Measurements from ENCODE around the gene KRT72. TPM values are rescaled to one million over a fixed set of nuclear protein-coding genes. Genes with fewer than 3 reads are reported as not detected.

KRT72 gene
- total RNA-seq, 1 experiment from 2014 or later = not detected

GRCh38 chr12:52566847-52567291 lies 34.4 kb downstream of the KRT72 start:
- H3K27me3 ChIP-seq (ENCODE audit: low read length) = peaks cover 54% of the 10 kb centered on the region
- ChIA-PET CTCF (no interaction called here), POLR2A (ENCODE audit: unreplicated experiment) (no interaction called here)
- no peak overlapping the region for H3K27ac ChIP-seq (ENCODE audit: low read length)
- intact Hi-C loops (cut with micrococcal nuclease) = no loop called here
- no peak overlapping the region for H3K9ac ChIP-seq (ENCODE audit: low read length)
- BruUV-seq (replicated peaks) = no TSS peak
- no peaks in the 10 kb centered on the region for H4K20me1 ChIP-seq (ENCODE audit: low read length)
- no peak overlapping the region for H2AFZ ChIP-seq (ENCODE audit: low read length)
- H3K4me1 ChIP-seq (ENCODE audit: insufficient read depth, low read length) = no peaks in the 10 kb centered on the region
- no peak overlapping the region for H3K4me3 ChIP-seq (ENCODE audit: low read length)
- no peaks in the 10 kb centered on the region for H3K36me3 ChIP-seq (ENCODE audit: low read depth, low read length)
- DNase-seq = no peak
- no peaks in the 10 kb centered on the region for H3K9me3 ChIP-seq (ENCODE audit: low read length)
- H3K79me2 ChIP-seq (ENCODE audit: low read length) = no peaks in the 10 kb centered on the region
- no peak overlapping the region for H3K4me2 ChIP-seq (ENCODE audit: low read length)
- no peaks in the 10 kb centered on the region for H3F3A ChIP-seq (ENCODE audit: low read length, unreplicated experiment)
- no peak for ATAC-seq
- H3K9me2 ChIP-seq (replicated peaks; ENCODE audit: low read length) = no peaks in the 10 kb centered on the region
- TF ChIP-seq, protein P1, sequence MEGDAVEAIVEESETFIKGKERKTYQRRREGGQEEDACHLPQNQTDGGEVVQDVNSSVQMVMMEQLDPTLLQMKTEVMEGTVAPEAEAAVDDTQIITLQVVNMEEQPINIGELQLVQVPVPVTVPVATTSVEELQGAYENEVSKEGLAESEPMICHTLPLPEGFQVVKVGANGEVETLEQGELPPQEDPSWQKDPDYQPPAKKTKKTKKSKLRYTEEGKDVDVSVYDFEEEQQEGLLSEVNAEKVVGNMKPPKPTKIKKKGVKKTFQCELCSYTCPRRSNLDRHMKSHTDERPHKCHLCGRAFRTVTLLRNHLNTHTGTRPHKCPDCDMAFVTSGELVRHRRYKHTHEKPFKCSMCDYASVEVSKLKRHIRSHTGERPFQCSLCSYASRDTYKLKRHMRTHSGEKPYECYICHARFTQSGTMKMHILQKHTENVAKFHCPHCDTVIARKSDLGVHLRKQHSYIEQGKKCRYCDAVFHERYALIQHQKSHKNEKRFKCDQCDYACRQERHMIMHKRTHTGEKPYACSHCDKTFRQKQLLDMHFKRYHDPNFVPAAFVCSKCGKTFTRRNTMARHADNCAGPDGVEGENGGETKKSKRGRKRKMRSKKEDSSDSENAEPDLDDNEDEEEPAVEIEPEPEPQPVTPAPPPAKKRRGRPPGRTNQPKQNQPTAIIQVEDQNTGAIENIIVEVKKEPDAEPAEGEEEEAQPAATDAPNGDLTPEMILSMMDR (conservative IDR thresholded peaks at IDR 0.05; ENCODE audit: low read depth, low read length) = no peak
- TF ChIP-seq EZH2phosphoT487 (IDR thresholded peaks at IDR 0.05; ENCODE audit: borderline replicate concordance, low read length) (no peak), EZH2 (IDR thresholded peaks at IDR 0.05; ENCODE audit: low read length, unreplicated experiment) (no peak)

GRCh38 chr12:52564582-52564981 lies 36.7 kb downstream of the KRT72 start:
- H3K79me2 ChIP-seq (ENCODE audit: low read length) = no peaks in the 10 kb centered on the region
- no peaks in the 10 kb centered on the region for H3K4me1 ChIP-seq (ENCODE audit: insufficient read depth, low read length)
- no peak overlapping the region for H3K4me3 ChIP-seq (ENCODE audit: low read length)
- no peak overlapping the region for H3K9ac ChIP-seq (ENCODE audit: low read length)
- DNase-seq = no peak
- no peaks in the 10 kb centered on the region for H4K20me1 ChIP-seq (ENCODE audit: low read length)
- TF ChIP-seq EZH2 (IDR thresholded peaks at IDR 0.05; ENCODE audit: low read length, unreplicated experiment) (no peak), EZH2phosphoT487 (IDR thresholded peaks at IDR 0.05; ENCODE audit: borderline replicate concordance, low read length) (no peak)
- TF ChIP-seq, protein P1 (conservative IDR thresholded peaks at IDR 0.05; ENCODE audit: low read depth, low read length) = no peak
- no peak overlapping the region for H3K4me2 ChIP-seq (ENCODE audit: low read length)
- ChIA-PET CTCF (no interaction called here), POLR2A (ENCODE audit: unreplicated experiment) (no interaction called here)
- intact Hi-C loops (cut with micrococcal nuclease) = no loop called here
- no peaks in the 10 kb centered on the region for H3K9me3 ChIP-seq (ENCODE audit: low read length)
- H3F3A ChIP-seq (ENCODE audit: low read length, unreplicated experiment) = no peaks in the 10 kb centered on the region
- H3K27me3 ChIP-seq (ENCODE audit: low read length) = peaks cover 37% of the 10 kb centered on the region
- no peak for ATAC-seq
- H3K36me3 ChIP-seq (ENCODE audit: low read depth, low read length) = no peaks in the 10 kb centered on the region
- no peaks in the 10 kb centered on the region for H3K9me2 ChIP-seq (replicated peaks; ENCODE audit: low read length)
- no TSS peak for BruUV-seq (replicated peaks)
- H3K27ac ChIP-seq (ENCODE audit: low read length) = no peak overlapping the region
- no peak overlapping the region for H2AFZ ChIP-seq (ENCODE audit: low read length)

DNA sequence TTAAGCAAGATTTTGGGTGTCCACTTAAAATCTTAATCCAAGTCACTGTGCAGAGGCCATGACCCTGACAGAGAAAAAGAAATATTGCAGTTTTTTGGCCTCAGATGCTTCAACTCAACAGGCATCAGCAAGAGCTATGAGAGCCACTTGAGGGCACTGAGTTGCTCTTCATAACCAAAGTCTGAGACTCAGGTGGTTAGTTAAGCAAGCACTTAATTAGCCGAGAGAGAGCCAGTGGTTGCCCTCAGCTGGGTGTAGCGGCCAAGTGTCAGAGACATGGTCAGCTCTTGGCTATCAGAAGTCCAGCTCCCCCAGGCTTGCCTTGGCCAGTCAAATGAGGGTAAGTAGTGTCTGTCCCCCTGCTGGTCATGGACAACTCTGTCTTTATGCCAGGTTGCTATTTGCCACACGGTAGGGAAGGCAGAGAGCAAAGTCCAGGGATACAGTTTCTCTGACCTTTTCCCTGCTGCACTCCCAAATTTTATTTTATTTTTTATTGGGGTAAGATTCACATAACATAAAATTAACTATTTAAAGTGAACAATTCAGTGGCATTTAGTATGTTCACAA lies 39.3 kb downstream of the KRT72 start:
- BruUV-seq (replicated peaks) = no TSS peak

More for the DNA sequence above, 39.3 kb downstream of the KRT72 start:
- no peaks in the 10 kb centered on the region for H3K36me3 ChIP-seq (ENCODE audit: low read depth, low read length)
- H3K4me2 ChIP-seq (ENCODE audit: low read length) = no peak overlapping the region
- H3K4me3 ChIP-seq (ENCODE audit: low read length) = no peak overlapping the region
- ATAC-seq (no peak), DNase-seq (peak; percentile 33)
- H2AFZ ChIP-seq (ENCODE audit: low read length) = no peak overlapping the region
- no peak overlapping the region for H3K27ac ChIP-seq (ENCODE audit: low read length)
- H3K9me2 ChIP-seq (replicated peaks; ENCODE audit: low read length) = no peaks in the 10 kb centered on the region
- CTCF ChIA-PET = interaction anchor here (0.7 kb wide), 2 partner anchors 189 to 318 kb away, joined by 3 read pairs; no protein-coding TSS in a partner anchor
- H3F3A ChIP-seq (ENCODE audit: low read length, unreplicated experiment) = no peaks in the 10 kb centered on the region
- H4K20me1 ChIP-seq (ENCODE audit: low read length) = no peaks in the 10 kb centered on the region
- H3K4me1 ChIP-seq (ENCODE audit: insufficient read depth, low read length) = no peaks in the 10 kb centered on the region
- H3K27me3 ChIP-seq (ENCODE audit: low read length) = peaks cover 34% of the 10 kb centered on the region
- H3K9ac ChIP-seq (ENCODE audit: low read length) = no peak overlapping the region
- no peaks in the 10 kb centered on the region for H3K79me2 ChIP-seq (ENCODE audit: low read length)
- TF ChIP-seq EZH2 (IDR thresholded peaks at IDR 0.05; ENCODE audit: low read length, unreplicated experiment) = no peak
- no peak for TF ChIP-seq EZH2phosphoT487 (IDR thresholded peaks at IDR 0.05; ENCODE audit: borderline replicate concordance, low read length)
- TF ChIP-seq, protein P1 (conservative IDR thresholded peaks at IDR 0.05; ENCODE audit: low read depth, low read length) = peak; percentile 61
- intact Hi-C loops (cut with micrococcal nuclease) = no loop called here
- POLR2A ChIA-PET (ENCODE audit: unreplicated experiment) = no interaction called here
- H3K9me3 ChIP-seq (ENCODE audit: low read length) = no peaks in the 10 kb centered on the region
